WTC11 (cell line): ENCODE results near the gene KAZN. TPM values are rescaled to one million over a fixed set of nuclear protein-coding genes. Genes with fewer than 3 reads are reported as not detected.

Experiments used
- ATAC-seq: fragments of 200-7000 bp; cut with Tn5 transposase; 2 replicates; pipeline ENCODE4 v1.10.0; 2021; ENCODE audit warnings: mild to moderate bottlenecking, moderate library complexity
- CTCF ChIA-PET: fragments of 300-600 bp; sonication (Branson Sonifier 250); formaldehyde crosslinking; loops from one replicate; lab custom pipeline; 2021; ENCODE audit warnings: antibody characterized with exemption; lab: Charles Lee
- POLR2A ChIA-PET: fragments of 350-600 bp; sonication (Branson Sonifier 250); formaldehyde crosslinking; loops from one replicate; lab custom pipeline; 2021; ENCODE audit warnings: antibody characterized with exemption; lab: Charles Lee
- DNase-seq: peaks from one replicate; pipeline ENCODE4 v3.0.0; 2021; ENCODE audit warnings: low spot score
- H3K27ac Mint-ChIP-seq: 2 replicates; pipeline ENCODE4 v1.8.0; 2021; ENCODE audit warnings: mixed read lengths
- H3K27me3 Mint-ChIP-seq: 2 replicates; pipeline ENCODE4 v1.8.0; 2021; ENCODE audit warnings: low read depth, mild to moderate bottlenecking, moderate library complexity, mixed read lengths
- H3K36me3 Mint-ChIP-seq: 2 replicates; pipeline ENCODE4 v1.8.0; 2021; ENCODE audit warnings: mixed read lengths
- H3K4me1 Mint-ChIP-seq: 2 replicates; pipeline ENCODE4 v1.8.0; 2022; ENCODE audit warnings: mixed read lengths
- H3K4me3 Mint-ChIP-seq: 2 replicates; pipeline ENCODE4 v1.8.0; 2021; ENCODE audit warnings: mild to moderate bottlenecking, moderate library complexity, mixed read lengths
- H3K9me3 Mint-ChIP-seq: 2 replicates; pipeline ENCODE4 v1.8.0; 2021; ENCODE audit warnings: mixed read lengths
- EMX1 ChIP-seq: fragments of 250-450 bp; sonication (Bioruptor Pico); IDR thresholded peaks from 2 replicates; pipeline ENCODE4 v1.8.0; 2021; ENCODE audit warnings: mild to moderate bottlenecking
- ESRRA ChIP-seq: sonication (generic); formaldehyde crosslinking; IDR thresholded peaks from 2 replicates; pipeline ENCODE4 v1.8.1; 2022; ENCODE audit warnings: mild to moderate bottlenecking, missing genetic modification reagents, borderline replicate concordance
- GRHL2 ChIP-seq: fragments of 250-450 bp; sonication (Bioruptor Pico); IDR thresholded peaks from 2 replicates; pipeline ENCODE4 v1.8.0; 2022; ENCODE audit warnings: mild to moderate bottlenecking, moderate library complexity; ENCODE audit not compliant: insufficient replicate concordance, severe bottlenecking
- GTF2I ChIP-seq: fragments of 250-450 bp; sonication (Bioruptor Pico); conservative IDR thresholded peaks from 2 replicates; pipeline ENCODE4 v1.4.0; 2021; ENCODE audit warnings: mild to moderate bottlenecking
- HMGA2 ChIP-seq: fragments of 250-450 bp; sonication (Bioruptor Pico); IDR thresholded peaks from 2 replicates; pipeline ENCODE4 v1.4.0; 2021; ENCODE audit warnings: mild to moderate bottlenecking, moderate library complexity
- MXD4 ChIP-seq: fragments of 250-450 bp; sonication (Bioruptor Pico); IDR thresholded peaks from 2 replicates; pipeline ENCODE4 v1.8.0; 2021; ENCODE audit warnings: mild to moderate bottlenecking, moderate library complexity, borderline replicate concordance
- MYBL2 ChIP-seq: sonication (generic); formaldehyde crosslinking; IDR thresholded peaks from 2 replicates; pipeline ENCODE4 v1.8.1; 2023; ENCODE audit warnings: mild to moderate bottlenecking, moderate library complexity, missing genetic modification reagents
- NFYB ChIP-seq: sonication (generic); formaldehyde crosslinking; conservative IDR thresholded peaks from 2 replicates; pipeline ENCODE4 v1.8.0; 2022; ENCODE audit warnings: low read depth, missing genetic modification reagents
- NR1H2 ChIP-seq: sonication (generic); formaldehyde crosslinking; IDR thresholded peaks from 2 replicates; pipeline ENCODE4 v1.9.0; 2021; ENCODE audit warnings: mild to moderate bottlenecking, moderate library complexity, missing genetic modification reagents
- TEAD4 ChIP-seq: sonication (generic); formaldehyde crosslinking; IDR thresholded peaks from 2 replicates; pipeline ENCODE4 v1.8.0; 2022; ENCODE audit warnings: mild to moderate bottlenecking, missing genetic modification reagents
- ZNF232 ChIP-seq: sonication (generic); formaldehyde crosslinking; IDR thresholded peaks from 2 replicates; pipeline ENCODE4 v1.8.0; 2022; ENCODE audit warnings: mild to moderate bottlenecking, missing genetic modification reagents
- ZNF263 ChIP-seq: sonication (generic); formaldehyde crosslinking; IDR thresholded peaks from 2 replicates; pipeline ENCODE4 v1.8.1; 2022; ENCODE audit warnings: low read depth, mild to moderate bottlenecking, moderate library complexity, missing genetic modification reagents
- ZNF396 ChIP-seq: fragments of 250-450 bp; sonication (Bioruptor Pico); IDR thresholded peaks from 2 replicates; pipeline ENCODE4 v1.8.0; 2021; ENCODE audit warnings: mild to moderate bottlenecking, moderate library complexity, borderline replicate concordance
- total RNA-seq: library from RNA; stranded (reverse); gene quantifications from 3 replicates; pipeline ENCODE4 v1.2.3, GENCODE V29; 2021
- TF ChIP-seq, protein P1 (sequence below): sonication (generic); formaldehyde crosslinking; IDR thresholded peaks from 2 replicates; pipeline ENCODE4 v1.8.1; 2023; ENCODE audit warnings: mild to moderate bottlenecking, missing genetic modification reagents
- TF ChIP-seq, protein P2 (sequence below): fragments of 250-450 bp; sonication (Bioruptor Pico); IDR thresholded peaks from 2 replicates; pipeline ENCODE4 v1.9.0; 2021; ENCODE audit warnings: mild to moderate bottlenecking
- TF ChIP-seq, protein P3 (sequence below): fragments of 250-450 bp; sonication (Bioruptor Pico); IDR thresholded peaks from 2 replicates; pipeline ENCODE4 v1.9.0; 2021; ENCODE audit warnings: mild to moderate bottlenecking, borderline replicate concordance
- TF ChIP-seq, protein P4 (sequence below): sonication (generic); formaldehyde crosslinking; IDR thresholded peaks from 2 replicates; pipeline ENCODE4 v1.8.1; 2023; ENCODE audit warnings: mild to moderate bottlenecking, missing genetic modification reagents, borderline replicate concordance
- TF ChIP-seq, protein P5 (sequence below): sonication (generic); formaldehyde crosslinking; IDR thresholded peaks from 2 replicates; pipeline ENCODE4 v1.8.0; 2022; ENCODE audit warnings: mild to moderate bottlenecking, missing genetic modification reagents
- TF ChIP-seq, protein P6 (sequence below): sonication (generic); formaldehyde crosslinking; conservative IDR thresholded peaks from 2 replicates; pipeline ENCODE4 v1.8.1; 2022; ENCODE audit warnings: mild to moderate bottlenecking, missing genetic modification reagents

The KAZN gene
- total RNA-seq, 1 experiment from 2014 or later = 19.9 TPM

DNA sequence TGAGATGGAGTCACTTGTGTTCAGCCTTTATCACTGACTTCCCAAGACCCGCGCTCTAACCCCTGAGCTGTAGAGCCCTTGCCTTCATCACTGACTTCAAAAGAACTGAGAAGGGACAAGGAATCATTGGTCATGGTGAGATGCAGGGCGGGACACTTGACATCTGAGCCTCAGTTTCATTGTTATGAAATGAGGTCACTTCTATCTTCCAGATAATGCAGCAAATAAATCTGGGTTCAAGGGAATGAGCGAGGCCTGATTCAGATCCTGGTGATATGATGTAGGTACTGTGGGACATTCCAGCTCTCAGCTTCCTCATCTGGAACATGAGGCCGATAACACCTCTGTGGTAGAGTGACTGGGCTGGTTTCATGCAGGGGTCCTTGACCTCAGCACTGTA lies 13.8 kb downstream of the KAZN start:
- ChIA-PET CTCF (interaction anchor here (0.8 kb wide), 1 partner anchor 435 kb away, joined by 3 read pairs; no protein-coding TSS in a partner anchor), POLR2A (no interaction called here)
- DNase-seq = no peak
- no peaks in the 10 kb centered on the region for H3K27me3 Mint-ChIP-seq
- H3K4me3 Mint-ChIP-seq = no peak overlapping the region
- H3K27ac Mint-ChIP-seq = no peak overlapping the region
- TF ChIP-seq HMGA2 (CRISPR knock-in tag) (no peak), MXD4 (no peak), NR1H2 (CRISPR knock-in tag) (no peak), ZNF263 (CRISPR knock-in tag) (no peak), MYBL2 (no peak), ESRRA (CRISPR knock-in tag) (no peak), ZNF232 (CRISPR knock-in tag) (no peak), EMX1 (CRISPR knock-in tag) (no peak), NFYB (CRISPR knock-in tag) (no peak), ZNF396 (CRISPR knock-in tag) (no peak), TEAD4 (CRISPR knock-in tag) (no peak), GRHL2 (CRISPR knock-in tag) (no peak), GTF2I (CRISPR knock-in tag) (no peak)
- TF ChIP-seq, protein P1, sequence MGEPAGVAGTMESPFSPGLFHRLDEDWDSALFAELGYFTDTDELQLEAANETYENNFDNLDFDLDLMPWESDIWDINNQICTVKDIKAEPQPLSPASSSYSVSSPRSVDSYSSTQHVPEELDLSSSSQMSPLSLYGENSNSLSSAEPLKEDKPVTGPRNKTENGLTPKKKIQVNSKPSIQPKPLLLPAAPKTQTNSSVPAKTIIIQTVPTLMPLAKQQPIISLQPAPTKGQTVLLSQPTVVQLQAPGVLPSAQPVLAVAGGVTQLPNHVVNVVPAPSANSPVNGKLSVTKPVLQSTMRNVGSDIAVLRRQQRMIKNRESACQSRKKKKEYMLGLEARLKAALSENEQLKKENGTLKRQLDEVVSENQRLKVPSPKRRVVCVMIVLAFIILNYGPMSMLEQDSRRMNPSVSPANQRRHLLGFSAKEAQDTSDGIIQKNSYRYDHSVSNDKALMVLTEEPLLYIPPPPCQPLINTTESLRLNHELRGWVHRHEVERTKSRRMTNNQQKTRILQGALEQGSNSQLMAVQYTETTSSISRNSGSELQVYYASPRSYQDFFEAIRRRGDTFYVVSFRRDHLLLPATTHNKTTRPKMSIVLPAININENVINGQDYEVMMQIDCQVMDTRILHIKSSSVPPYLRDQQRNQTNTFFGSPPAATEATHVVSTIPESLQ (CRISPR knock-in tag) = no peak
- TF ChIP-seq, protein P2, sequence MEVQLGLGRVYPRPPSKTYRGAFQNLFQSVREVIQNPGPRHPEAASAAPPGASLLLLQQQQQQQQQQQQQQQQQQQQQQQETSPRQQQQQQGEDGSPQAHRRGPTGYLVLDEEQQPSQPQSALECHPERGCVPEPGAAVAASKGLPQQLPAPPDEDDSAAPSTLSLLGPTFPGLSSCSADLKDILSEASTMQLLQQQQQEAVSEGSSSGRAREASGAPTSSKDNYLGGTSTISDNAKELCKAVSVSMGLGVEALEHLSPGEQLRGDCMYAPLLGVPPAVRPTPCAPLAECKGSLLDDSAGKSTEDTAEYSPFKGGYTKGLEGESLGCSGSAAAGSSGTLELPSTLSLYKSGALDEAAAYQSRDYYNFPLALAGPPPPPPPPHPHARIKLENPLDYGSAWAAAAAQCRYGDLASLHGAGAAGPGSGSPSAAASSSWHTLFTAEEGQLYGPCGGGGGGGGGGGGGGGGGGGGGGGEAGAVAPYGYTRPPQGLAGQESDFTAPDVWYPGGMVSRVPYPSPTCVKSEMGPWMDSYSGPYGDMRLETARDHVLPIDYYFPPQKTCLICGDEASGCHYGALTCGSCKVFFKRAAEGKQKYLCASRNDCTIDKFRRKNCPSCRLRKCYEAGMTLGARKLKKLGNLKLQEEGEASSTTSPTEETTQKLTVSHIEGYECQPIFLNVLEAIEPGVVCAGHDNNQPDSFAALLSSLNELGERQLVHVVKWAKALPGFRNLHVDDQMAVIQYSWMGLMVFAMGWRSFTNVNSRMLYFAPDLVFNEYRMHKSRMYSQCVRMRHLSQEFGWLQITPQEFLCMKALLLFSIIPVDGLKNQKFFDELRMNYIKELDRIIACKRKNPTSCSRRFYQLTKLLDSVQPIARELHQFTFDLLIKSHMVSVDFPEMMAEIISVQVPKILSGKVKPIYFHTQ (CRISPR knock-in tag) = no peak
- TF ChIP-seq, protein P3, sequence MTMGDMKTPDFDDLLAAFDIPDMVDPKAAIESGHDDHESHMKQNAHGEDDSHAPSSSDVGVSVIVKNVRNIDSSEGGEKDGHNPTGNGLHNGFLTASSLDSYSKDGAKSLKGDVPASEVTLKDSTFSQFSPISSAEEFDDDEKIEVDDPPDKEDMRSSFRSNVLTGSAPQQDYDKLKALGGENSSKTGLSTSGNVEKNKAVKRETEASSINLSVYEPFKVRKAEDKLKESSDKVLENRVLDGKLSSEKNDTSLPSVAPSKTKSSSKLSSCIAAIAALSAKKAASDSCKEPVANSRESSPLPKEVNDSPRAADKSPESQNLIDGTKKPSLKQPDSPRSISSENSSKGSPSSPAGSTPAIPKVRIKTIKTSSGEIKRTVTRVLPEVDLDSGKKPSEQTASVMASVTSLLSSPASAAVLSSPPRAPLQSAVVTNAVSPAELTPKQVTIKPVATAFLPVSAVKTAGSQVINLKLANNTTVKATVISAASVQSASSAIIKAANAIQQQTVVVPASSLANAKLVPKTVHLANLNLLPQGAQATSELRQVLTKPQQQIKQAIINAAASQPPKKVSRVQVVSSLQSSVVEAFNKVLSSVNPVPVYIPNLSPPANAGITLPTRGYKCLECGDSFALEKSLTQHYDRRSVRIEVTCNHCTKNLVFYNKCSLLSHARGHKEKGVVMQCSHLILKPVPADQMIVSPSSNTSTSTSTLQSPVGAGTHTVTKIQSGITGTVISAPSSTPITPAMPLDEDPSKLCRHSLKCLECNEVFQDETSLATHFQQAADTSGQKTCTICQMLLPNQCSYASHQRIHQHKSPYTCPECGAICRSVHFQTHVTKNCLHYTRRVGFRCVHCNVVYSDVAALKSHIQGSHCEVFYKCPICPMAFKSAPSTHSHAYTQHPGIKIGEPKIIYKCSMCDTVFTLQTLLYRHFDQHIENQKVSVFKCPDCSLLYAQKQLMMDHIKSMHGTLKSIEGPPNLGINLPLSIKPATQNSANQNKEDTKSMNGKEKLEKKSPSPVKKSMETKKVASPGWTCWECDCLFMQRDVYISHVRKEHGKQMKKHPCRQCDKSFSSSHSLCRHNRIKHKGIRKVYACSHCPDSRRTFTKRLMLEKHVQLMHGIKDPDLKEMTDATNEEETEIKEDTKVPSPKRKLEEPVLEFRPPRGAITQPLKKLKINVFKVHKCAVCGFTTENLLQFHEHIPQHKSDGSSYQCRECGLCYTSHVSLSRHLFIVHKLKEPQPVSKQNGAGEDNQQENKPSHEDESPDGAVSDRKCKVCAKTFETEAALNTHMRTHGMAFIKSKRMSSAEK (CRISPR knock-in tag) = no peak
- TF ChIP-seq, protein P4, sequence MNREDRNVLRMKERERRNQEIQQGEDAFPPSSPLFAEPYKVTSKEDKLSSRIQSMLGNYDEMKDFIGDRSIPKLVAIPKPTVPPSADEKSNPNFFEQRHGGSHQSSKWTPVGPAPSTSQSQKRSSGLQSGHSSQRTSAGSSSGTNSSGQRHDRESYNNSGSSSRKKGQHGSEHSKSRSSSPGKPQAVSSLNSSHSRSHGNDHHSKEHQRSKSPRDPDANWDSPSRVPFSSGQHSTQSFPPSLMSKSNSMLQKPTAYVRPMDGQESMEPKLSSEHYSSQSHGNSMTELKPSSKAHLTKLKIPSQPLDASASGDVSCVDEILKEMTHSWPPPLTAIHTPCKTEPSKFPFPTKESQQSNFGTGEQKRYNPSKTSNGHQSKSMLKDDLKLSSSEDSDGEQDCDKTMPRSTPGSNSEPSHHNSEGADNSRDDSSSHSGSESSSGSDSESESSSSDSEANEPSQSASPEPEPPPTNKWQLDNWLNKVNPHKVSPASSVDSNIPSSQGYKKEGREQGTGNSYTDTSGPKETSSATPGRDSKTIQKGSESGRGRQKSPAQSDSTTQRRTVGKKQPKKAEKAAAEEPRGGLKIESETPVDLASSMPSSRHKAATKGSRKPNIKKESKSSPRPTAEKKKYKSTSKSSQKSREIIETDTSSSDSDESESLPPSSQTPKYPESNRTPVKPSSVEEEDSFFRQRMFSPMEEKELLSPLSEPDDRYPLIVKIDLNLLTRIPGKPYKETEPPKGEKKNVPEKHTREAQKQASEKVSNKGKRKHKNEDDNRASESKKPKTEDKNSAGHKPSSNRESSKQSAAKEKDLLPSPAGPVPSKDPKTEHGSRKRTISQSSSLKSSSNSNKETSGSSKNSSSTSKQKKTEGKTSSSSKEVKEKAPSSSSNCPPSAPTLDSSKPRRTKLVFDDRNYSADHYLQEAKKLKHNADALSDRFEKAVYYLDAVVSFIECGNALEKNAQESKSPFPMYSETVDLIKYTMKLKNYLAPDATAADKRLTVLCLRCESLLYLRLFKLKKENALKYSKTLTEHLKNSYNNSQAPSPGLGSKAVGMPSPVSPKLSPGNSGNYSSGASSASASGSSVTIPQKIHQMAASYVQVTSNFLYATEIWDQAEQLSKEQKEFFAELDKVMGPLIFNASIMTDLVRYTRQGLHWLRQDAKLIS (CRISPR knock-in tag) = no peak
- TF ChIP-seq, protein P5, sequence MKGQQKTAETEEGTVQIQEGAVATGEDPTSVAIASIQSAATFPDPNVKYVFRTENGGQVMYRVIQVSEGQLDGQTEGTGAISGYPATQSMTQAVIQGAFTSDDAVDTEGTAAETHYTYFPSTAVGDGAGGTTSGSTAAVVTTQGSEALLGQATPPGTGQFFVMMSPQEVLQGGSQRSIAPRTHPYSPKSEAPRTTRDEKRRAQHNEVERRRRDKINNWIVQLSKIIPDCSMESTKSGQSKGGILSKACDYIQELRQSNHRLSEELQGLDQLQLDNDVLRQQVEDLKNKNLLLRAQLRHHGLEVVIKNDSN (CRISPR knock-in tag) = no peak
- TF ChIP-seq, protein P6, sequence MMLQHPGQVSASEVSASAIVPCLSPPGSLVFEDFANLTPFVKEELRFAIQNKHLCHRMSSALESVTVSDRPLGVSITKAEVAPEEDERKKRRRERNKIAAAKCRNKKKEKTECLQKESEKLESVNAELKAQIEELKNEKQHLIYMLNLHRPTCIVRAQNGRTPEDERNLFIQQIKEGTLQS (CRISPR knock-in tag) = no peak
- peaks cover 6% of the 10 kb centered on the region; the same call in 1 of the 2 replicates for H3K36me3 Mint-ChIP-seq
- H3K9me3 Mint-ChIP-seq = no peaks in the 10 kb centered on the region; the same call in 1 of the 2 replicates
- no peak for ATAC-seq
- peaks cover 16% of the 10 kb centered on the region for H3K4me1 Mint-ChIP-seq
